Measurements from ENCODE around the gene R3HDM2.

DNA sequence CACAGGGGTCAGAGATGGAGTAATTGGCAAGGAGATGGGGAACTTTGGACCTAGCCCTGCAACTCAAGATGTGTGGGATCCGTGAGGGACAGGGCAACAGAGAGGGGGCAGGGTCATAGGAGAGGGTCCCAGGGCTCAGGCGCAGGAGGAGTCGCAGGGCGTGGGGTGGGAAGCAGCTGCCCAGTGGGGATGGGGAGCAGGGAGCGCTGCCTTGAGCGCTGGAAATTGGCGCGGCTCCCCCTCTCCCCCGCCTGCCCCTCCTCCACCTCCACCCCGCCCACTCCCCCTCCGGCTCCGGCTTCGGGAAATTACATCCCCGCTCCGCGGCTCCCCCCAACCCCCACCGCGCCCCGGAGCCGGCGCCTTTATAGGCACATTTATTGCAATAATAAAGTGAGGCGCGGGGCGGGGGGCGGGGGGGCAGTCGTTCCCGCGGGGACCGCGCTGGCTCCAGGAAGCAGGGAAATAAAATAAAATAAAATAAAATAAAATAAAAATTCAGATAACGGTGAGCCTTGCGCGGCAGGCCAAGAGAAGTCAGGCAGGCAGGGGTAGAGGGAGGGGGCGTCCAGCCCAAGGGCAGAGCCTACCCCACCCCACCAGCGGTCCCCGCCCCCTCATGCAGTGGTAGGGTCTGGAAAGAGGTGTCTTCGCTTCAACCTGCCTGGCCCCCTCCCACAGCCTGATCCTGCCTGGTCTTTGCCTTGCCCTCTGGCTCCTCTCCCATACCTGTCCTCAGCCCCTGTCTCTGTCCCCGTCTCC lies 210.7 kb downstream of the R3HDM2 start:
- TF ChIP-seq, protein P1, sequence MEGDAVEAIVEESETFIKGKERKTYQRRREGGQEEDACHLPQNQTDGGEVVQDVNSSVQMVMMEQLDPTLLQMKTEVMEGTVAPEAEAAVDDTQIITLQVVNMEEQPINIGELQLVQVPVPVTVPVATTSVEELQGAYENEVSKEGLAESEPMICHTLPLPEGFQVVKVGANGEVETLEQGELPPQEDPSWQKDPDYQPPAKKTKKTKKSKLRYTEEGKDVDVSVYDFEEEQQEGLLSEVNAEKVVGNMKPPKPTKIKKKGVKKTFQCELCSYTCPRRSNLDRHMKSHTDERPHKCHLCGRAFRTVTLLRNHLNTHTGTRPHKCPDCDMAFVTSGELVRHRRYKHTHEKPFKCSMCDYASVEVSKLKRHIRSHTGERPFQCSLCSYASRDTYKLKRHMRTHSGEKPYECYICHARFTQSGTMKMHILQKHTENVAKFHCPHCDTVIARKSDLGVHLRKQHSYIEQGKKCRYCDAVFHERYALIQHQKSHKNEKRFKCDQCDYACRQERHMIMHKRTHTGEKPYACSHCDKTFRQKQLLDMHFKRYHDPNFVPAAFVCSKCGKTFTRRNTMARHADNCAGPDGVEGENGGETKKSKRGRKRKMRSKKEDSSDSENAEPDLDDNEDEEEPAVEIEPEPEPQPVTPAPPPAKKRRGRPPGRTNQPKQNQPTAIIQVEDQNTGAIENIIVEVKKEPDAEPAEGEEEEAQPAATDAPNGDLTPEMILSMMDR (IDR thresholded peaks at IDR 0.05; ENCODE audit: insufficient read depth, low read depth, low read length), result no peak
- no peak for TF ChIP-seq EZH2 (IDR thresholded peaks at IDR 0.05; ENCODE audit: insufficient read depth, low read length)

Data from astrocyte (in vitro differentiated cells and primary cell).